Activated T-helper 17 cell treated with anti-CD3 and anti-CD28 coated beads, Interleukin-2, amount 50 U/mL, for 72 hours (primary cell): ENCODE results near the gene GRK4. TPM values are rescaled to one million over a fixed set of nuclear protein-coding genes. Genes with fewer than 3 reads are reported as not detected.
"Not testable (repeated sequence)": the region's sequence is repeated elsewhere in the genome, so short reads cannot be mapped to it uniquely, and the experiment has no call there.

ENCODE experiments used
- ATAC-seq: fragments of 150-1000 bp; cut with Tn5 transposase; replicated peaks from 2 replicates; pipeline ENCODE4 v1.10.0; 2021; ENCODE audit warnings: mild to moderate bottlenecking, moderate library complexity
- H3K27ac Mint-ChIP-seq: one replicate; pipeline ENCODE4 v1.8.0; 2022; ENCODE audit warnings: mixed read lengths
- H3K27me3 Mint-ChIP-seq: one replicate; pipeline ENCODE4 v1.8.0; 2022; ENCODE audit warnings: mixed read lengths
- H3K36me3 Mint-ChIP-seq: one replicate; pipeline ENCODE4 v1.8.0; 2022; ENCODE audit warnings: low read depth, mild to moderate bottlenecking, mixed read lengths
- H3K4me1 Mint-ChIP-seq: one replicate; pipeline ENCODE4 v1.8.0; 2022; ENCODE audit warnings: mixed read lengths
- H3K4me3 Mint-ChIP-seq: one replicate; pipeline ENCODE4 v1.8.0; 2022; ENCODE audit warnings: mild to moderate bottlenecking, mixed read lengths
- H3K9me3 Mint-ChIP-seq: one replicate; pipeline ENCODE4 v1.8.0; 2022; ENCODE audit warnings: mixed read lengths
- total RNA-seq, 2 donors: library from RNA; stranded (reverse); gene quantifications; one replicate each; pipeline ENCODE4 v1.2.3, GENCODE V29; 2022

GRK4 gene
- total RNA-seq, 2 donors from 2014 or later = 3.2 to 5.7 TPM

GRCh38 chr4:2981256-2981819, 18.0 kb downstream of the GRK4 start:
- no peaks in the 10 kb centered on the region for H3K4me1 Mint-ChIP-seq
- no peaks in the 10 kb centered on the region for H3K9me3 Mint-ChIP-seq
- peaks cover 4% of the 10 kb centered on the region for H3K27me3 Mint-ChIP-seq
- no peak for ATAC-seq
- no peaks in the 10 kb centered on the region for H3K36me3 Mint-ChIP-seq
- H3K27ac Mint-ChIP-seq = no peak overlapping the region
- no peak overlapping the region for H3K4me3 Mint-ChIP-seq

DNA sequence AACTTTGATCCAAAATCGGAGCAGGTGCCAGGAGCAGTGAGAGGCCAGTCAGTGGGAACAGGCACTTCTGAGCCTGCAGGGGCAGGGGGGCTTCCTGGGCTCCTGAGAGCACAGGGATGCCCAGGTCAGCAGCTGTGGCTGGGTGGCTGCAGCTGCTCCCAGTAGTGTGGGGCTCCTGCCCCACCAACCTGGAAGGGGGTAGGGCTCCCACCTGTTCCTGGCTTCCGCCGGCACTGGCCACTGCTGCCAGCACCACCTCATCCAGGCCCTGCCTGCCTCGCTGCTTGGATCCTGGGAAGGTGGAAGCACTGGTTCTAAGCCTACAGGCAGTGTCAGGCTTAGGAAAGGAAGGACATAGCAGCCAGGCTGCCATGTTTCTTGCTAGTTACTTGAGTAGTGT, 18.6 kb downstream of the GRK4 start:
- H3K36me3 Mint-ChIP-seq = no peaks in the 10 kb centered on the region
- H3K4me1 Mint-ChIP-seq = no peaks in the 10 kb centered on the region
- H3K27ac Mint-ChIP-seq = no peak overlapping the region
- H3K4me3 Mint-ChIP-seq = no peak overlapping the region
- no peaks in the 10 kb centered on the region for H3K9me3 Mint-ChIP-seq
- no peak for ATAC-seq
- H3K27me3 Mint-ChIP-seq = peaks cover 4% of the 10 kb centered on the region

- not testable (repeated sequence) for H3K27me3 Mint-ChIP-seq, H3K4me1 Mint-ChIP-seq, H3K9me3 Mint-ChIP-seq, H3K27ac Mint-ChIP-seq, H3K4me3 Mint-ChIP-seq, ATAC-seq, H3K36me3 Mint-ChIP-seq
Measured at GRCh38 chr4:2983715-2984114, 20.3 kb downstream of the GRK4 start.

DNA sequence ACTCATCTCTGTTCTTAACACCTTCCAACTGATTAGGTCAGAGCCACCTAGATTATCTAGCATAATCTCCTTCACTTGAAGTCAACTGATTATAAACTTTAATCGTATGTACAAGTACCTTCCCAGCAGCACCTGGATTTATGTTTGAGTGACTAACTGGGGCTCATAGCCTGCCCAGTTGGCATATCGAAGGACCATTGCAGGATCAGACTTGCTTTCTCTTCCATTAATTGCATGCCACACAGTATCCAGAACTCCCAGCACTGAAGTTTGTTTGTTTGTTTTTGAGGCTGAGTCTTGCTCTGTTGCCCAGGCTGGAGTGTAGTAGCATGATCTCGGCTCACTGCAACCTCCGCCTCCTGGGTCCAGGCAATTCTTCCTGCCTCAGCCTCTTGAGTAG, 27.9 kb downstream of the GRK4 start:
- Mint-ChIP-seq H3K27ac (no peak overlapping the region), H3K36me3 (no peaks in the 10 kb centered on the region), H3K9me3 (no peaks in the 10 kb centered on the region), H3K4me3 (no peak overlapping the region), H3K27me3 (peaks cover 3% of the 10 kb centered on the region), H3K4me1 (no peaks in the 10 kb centered on the region)
- no peak for ATAC-seq

DNA sequence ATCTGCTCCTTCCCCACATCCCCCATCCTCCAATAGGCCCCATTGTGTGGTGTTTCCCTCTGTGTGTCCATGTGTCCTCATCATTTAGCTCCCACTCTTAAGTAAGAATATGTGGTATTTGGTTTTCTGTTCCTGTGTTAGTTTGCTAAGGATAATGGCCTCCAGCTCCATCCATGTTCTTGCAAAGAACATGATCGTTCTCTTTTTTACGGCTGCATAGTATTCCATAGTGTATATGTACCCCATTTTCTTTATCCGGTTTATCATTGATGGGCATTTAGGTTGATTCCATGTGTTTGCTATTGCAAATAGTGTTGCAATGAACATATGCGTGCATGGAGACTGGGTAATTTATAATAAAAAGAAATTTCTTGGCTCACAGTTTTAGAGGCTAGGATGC, 31.5 kb downstream of the GRK4 start:
- no peaks in the 10 kb centered on the region for H3K9me3 Mint-ChIP-seq
- H3K4me1 Mint-ChIP-seq = no peaks in the 10 kb centered on the region
- H3K4me3 Mint-ChIP-seq = no peak overlapping the region
- no peak overlapping the region for H3K27ac Mint-ChIP-seq
- no peaks in the 10 kb centered on the region for H3K36me3 Mint-ChIP-seq
- no peak for ATAC-seq
- no peaks in the 10 kb centered on the region for H3K27me3 Mint-ChIP-seq

- Mint-ChIP-seq H3K4me1 (no peaks in the 10 kb centered on the region), H3K27me3 (no peaks in the 10 kb centered on the region), H3K4me3 (no peak overlapping the region), H3K36me3 (no peaks in the 10 kb centered on the region), H3K9me3 (no peaks in the 10 kb centered on the region), H3K27ac (no peak overlapping the region)
- ATAC-seq = no peak
Measured at GRCh38 chr4:2995546-2996265, 32.3 kb downstream of the GRK4 start.

- H3K27ac Mint-ChIP-seq = no peak overlapping the region
- no peaks in the 10 kb centered on the region for H3K27me3 Mint-ChIP-seq
- no peak overlapping the region for H3K4me3 Mint-ChIP-seq
- no peak for ATAC-seq
- H3K4me1 Mint-ChIP-seq = no peaks in the 10 kb centered on the region
- no peaks in the 10 kb centered on the region for H3K9me3 Mint-ChIP-seq
- H3K36me3 Mint-ChIP-seq = no peaks in the 10 kb centered on the region
Measured at GRCh38 chr4:2996415-2996814, 33.0 kb downstream of the GRK4 start.

DNA sequence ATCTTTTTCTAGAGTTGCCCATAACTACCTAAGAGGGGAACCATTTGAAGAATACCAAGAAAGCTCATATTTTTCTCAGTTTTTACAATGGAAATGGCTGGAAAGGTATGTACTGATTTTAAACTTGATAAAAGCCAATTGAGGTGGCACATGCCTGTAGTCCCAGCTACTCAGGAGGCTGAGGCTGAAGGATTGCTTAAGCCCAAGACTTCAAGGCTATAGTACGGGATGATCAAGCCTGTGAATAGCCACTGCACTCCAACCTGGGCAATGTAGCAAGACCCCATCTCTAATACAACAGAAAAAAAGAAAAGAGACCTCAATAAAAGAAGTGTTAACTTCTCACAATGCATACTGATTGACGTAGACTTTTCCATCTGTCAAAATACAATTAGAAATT, 44.4 kb downstream of the GRK4 start:
- no peaks in the 10 kb centered on the region for H3K9me3 Mint-ChIP-seq
- ATAC-seq = no peak
- no peak overlapping the region for H3K27ac Mint-ChIP-seq
- peaks cover 6% of the 10 kb centered on the region for H3K27me3 Mint-ChIP-seq
- peaks cover 7% of the 10 kb centered on the region for H3K4me1 Mint-ChIP-seq
- no peaks in the 10 kb centered on the region for H3K36me3 Mint-ChIP-seq
- H3K4me3 Mint-ChIP-seq = no peak overlapping the region

GRCh38 chr4:3009422-3009821, 46.1 kb downstream of the GRK4 start:
- H3K4me3 Mint-ChIP-seq = peak overlapping the region; percentile 44
- peaks cover 12% of the 10 kb centered on the region for H3K27me3 Mint-ChIP-seq
- H3K9me3 Mint-ChIP-seq = no peaks in the 10 kb centered on the region
- peaks cover 5% of the 10 kb centered on the region for H3K36me3 Mint-ChIP-seq
- peaks cover 16% of the 10 kb centered on the region for H3K4me1 Mint-ChIP-seq
- ATAC-seq = peak; percentile 58
- H3K27ac Mint-ChIP-seq = peak overlapping the region; percentile 70

- Mint-ChIP-seq H3K27me3 (peaks cover 12% of the 10 kb centered on the region), H3K9me3 (no peaks in the 10 kb centered on the region), H3K4me3 (peak overlapping the region; percentile 37), H3K36me3 (peaks cover 5% of the 10 kb centered on the region), H3K4me1 (peaks cover 20% of the 10 kb centered on the region), H3K27ac (peak overlapping the region; percentile 70)
- ATAC-seq = no peak
Measured at GRCh38 chr4:3010577-3010976, 47.2 kb downstream of the GRK4 start.

GRCh38 chr4:3010998-3011397, 47.6 kb downstream of the GRK4 start:
- peaks cover 5% of the 10 kb centered on the region for H3K36me3 Mint-ChIP-seq
- no peak overlapping the region for H3K4me3 Mint-ChIP-seq
- no peaks in the 10 kb centered on the region for H3K9me3 Mint-ChIP-seq
- peaks cover 12% of the 10 kb centered on the region for H3K27me3 Mint-ChIP-seq
- peaks cover 20% of the 10 kb centered on the region for H3K4me1 Mint-ChIP-seq
- H3K27ac Mint-ChIP-seq = peak overlapping the region; percentile 70
- no peak for ATAC-seq

DNA sequence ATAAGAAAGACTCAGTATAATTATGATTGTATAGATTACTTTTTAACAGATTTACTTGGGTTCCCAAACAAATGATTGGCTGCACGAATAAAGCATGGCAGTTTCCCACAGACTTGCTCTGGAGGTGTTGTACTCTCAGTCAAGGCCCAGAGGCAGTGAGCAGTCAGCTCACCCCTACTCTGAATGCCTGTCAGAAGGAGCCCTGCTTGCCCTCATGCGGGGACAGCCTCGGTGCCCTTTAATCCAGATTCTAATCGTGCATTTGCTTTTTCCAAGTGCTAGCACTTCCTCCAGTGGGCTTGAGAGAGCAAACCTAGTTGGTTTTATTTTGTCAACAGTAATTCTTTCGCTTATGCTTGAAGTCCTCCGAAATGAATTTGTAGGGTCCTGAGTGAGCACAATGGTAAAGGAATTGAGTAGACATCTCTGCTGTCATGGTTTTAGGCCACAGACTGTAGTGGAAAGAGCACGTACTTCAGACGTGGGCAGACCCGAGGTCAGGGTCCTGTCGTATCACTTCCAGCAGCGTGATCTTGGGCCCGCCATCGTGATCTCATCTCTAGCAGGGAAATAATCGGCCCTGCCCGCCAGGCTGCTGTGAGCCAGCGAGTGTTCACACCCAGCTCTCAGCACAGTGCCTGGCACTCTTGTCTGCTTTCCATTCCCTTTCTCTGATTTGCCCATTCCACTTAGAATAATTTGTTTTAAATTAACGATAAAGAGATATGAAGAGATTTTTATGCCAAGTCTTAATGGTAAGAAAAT, 48.3 kb downstream of the GRK4 start:
- peaks cover 20% of the 10 kb centered on the region for H3K4me1 Mint-ChIP-seq
- ATAC-seq = no peak
- peaks cover 12% of the 10 kb centered on the region for H3K27me3 Mint-ChIP-seq
- H3K36me3 Mint-ChIP-seq = peaks cover 5% of the 10 kb centered on the region
- no peak overlapping the region for H3K27ac Mint-ChIP-seq
- H3K4me3 Mint-ChIP-seq = no peak overlapping the region
- no peaks in the 10 kb centered on the region for H3K9me3 Mint-ChIP-seq

- Mint-ChIP-seq H3K4me1 (peaks cover 20% of the 10 kb centered on the region), H3K27ac (peak overlapping the region; percentile 85), H3K9me3 (no peaks in the 10 kb centered on the region), H3K4me3 (peak overlapping the region; percentile 56), H3K36me3 (peaks cover 5% of the 10 kb centered on the region), H3K27me3 (peaks cover 9% of the 10 kb centered on the region)
- ATAC-seq = no peak
Measured at GRCh38 chr4:3013323-3013722, 50.0 kb downstream of the GRK4 start.

GRCh38 chr4:3013839-3014350, 50.5 kb downstream of the GRK4 start:
- peaks cover 9% of the 10 kb centered on the region for H3K27me3 Mint-ChIP-seq
- peaks cover 20% of the 10 kb centered on the region for H3K4me1 Mint-ChIP-seq
- H3K27ac Mint-ChIP-seq = peak overlapping the region; percentile 85
- ATAC-seq = peak; percentile 82
- no peaks in the 10 kb centered on the region for H3K9me3 Mint-ChIP-seq
- peak overlapping the region; percentile 56 for H3K4me3 Mint-ChIP-seq
- peaks cover 5% of the 10 kb centered on the region for H3K36me3 Mint-ChIP-seq

DNA sequence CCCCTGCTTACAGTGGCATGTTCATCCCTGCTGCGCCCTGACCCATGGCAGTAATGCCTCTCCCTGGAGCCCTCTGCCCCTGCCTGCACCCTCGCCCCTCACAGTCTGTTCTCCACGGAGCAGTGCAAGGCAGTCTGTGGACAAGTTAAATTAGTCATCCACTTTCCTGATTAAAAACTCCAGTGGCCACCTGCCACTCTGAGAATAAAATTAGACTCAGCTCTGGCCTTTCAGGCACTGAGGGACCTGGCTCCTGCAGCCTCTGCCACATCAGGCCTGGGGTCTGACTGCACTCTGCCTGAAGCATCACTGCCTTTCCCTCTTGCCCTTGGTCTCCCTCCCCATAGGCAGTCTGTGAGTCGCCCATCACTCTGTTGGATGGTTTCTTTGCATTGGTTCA, 53.6 kb downstream of the GRK4 start:
- peaks cover 14% of the 10 kb centered on the region for H3K27me3 Mint-ChIP-seq
- H3K27ac Mint-ChIP-seq = no peak overlapping the region
- ATAC-seq = no peak
- H3K4me3 Mint-ChIP-seq = no peak overlapping the region
- peaks cover 5% of the 10 kb centered on the region for H3K36me3 Mint-ChIP-seq
- H3K4me1 Mint-ChIP-seq = peaks cover 18% of the 10 kb centered on the region
- no peaks in the 10 kb centered on the region for H3K9me3 Mint-ChIP-seq
